HAP-1 (cell line): ENCODE data around the gene C19orf25.

Source experiments
- DNase-seq, 2 experiments: peaks; one replicate each; pipeline ENCODE4 v3.0.0-alpha.2; 2016 to 2020; ENCODE audit warnings: low spot score in 2 of 2
- H3K27me3 ChIP-seq: fragments of 250-450 bp; sonication (Bioruptor Pico); 2 replicates; pipeline ENCODE4 v1.5.1; 2020; ENCODE audit warnings: low read depth, mild to moderate bottlenecking, moderate library complexity
- H3K36me3 ChIP-seq: fragments of 250-450 bp; sonication (Bioruptor Pico); replicated peaks from 2 replicates; pipeline ENCODE4 v1.5.1; 2020; ENCODE audit warnings: mild to moderate bottlenecking
- H3K4me1 ChIP-seq: fragments of 250-450 bp; sonication (Bioruptor Pico); 2 replicates; pipeline ENCODE4 v1.5.1; 2020; ENCODE audit warnings: mild to moderate bottlenecking
- H3K4me3 ChIP-seq: fragments of 250-450 bp; sonication (Bioruptor Pico); 2 replicates; pipeline ENCODE4 v1.5.1; 2020; ENCODE audit warnings: mild to moderate bottlenecking, moderate library complexity
- H3K9me3 ChIP-seq: fragments of 250-450 bp; sonication (Bioruptor Pico); 2 replicates; pipeline ENCODE4 v1.5.1; 2020; ENCODE audit warnings: mild to moderate bottlenecking, moderate library complexity
- in situ Hi-C: fragments of 300-500 bp; cut with MboI; formaldehyde crosslinking; loops from 3 replicates; pipeline ENCODE4 v1.14.3; 2020; ENCODE audit warnings: low sequenced_read_pairs, inconsistent platforms, mixed read lengths

Gene C19orf25

GRCh38 chr19:1472231-1473084 lies 6.6 kb downstream of the C19orf25 start:
- no peak overlapping the region for H3K4me3 ChIP-seq
- no peak for DNase-seq
- H3K36me3 ChIP-seq: peaks cover 15% of the 10 kb centered on the region
- H3K27me3 ChIP-seq: no peaks in the 10 kb centered on the region
- H3K4me1 ChIP-seq: peaks cover 10% of the 10 kb centered on the region
- in situ Hi-C loops: no loop called here
- no peaks in the 10 kb centered on the region for H3K9me3 ChIP-seq

- no peak overlapping the region for H3K4me3 ChIP-seq
- H3K27me3 ChIP-seq: no peaks in the 10 kb centered on the region
- no peaks in the 10 kb centered on the region for H3K9me3 ChIP-seq
- in situ Hi-C loops: no loop called here
- DNase-seq: peak in 1 of 2 experiments; percentile 44
- peaks cover 10% of the 10 kb centered on the region for H3K4me1 ChIP-seq
- peaks cover 10% of the 10 kb centered on the region for H3K36me3 ChIP-seq
Observed at GRCh38 chr19:1471515-1472160, 7.4 kb downstream of the C19orf25 start.

DNA sequence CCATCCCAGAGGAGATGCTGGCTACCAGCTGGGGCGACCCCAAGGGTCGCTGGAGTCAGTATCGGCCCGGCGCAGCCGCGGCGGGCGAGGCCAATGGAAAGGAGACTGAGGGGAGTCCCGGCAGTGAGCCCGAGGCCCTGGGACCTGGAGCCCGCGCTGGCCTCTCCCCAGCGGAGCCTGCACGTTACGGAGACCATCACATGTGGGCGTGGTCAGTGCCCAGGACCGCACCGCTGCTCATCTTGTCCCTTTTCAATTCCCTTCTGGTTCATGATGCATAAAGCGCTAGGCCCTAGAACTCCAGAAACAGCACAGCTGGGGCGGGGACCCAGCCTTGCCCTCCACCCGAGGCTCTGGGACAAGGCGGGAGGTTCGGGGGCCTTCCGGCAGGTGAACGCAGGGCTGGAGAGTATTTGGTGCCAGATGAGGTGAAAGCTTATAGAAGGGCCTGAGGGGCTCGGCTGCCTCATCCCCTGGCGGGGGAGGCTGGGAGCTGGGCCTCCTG lies 8.0 kb downstream of the C19orf25 start:
- Histone ChIP-seq H3K9me3 (no peaks in the 10 kb centered on the region), H3K27me3 (no peaks in the 10 kb centered on the region), H3K4me3 (peak overlapping the region; percentile 46), H3K36me3 (peaks cover 4% of the 10 kb centered on the region), H3K4me1 (peaks cover 10% of the 10 kb centered on the region)
- in situ Hi-C loops: no loop called here
- DNase-seq: peak; percentile 74 to 89

DNA sequence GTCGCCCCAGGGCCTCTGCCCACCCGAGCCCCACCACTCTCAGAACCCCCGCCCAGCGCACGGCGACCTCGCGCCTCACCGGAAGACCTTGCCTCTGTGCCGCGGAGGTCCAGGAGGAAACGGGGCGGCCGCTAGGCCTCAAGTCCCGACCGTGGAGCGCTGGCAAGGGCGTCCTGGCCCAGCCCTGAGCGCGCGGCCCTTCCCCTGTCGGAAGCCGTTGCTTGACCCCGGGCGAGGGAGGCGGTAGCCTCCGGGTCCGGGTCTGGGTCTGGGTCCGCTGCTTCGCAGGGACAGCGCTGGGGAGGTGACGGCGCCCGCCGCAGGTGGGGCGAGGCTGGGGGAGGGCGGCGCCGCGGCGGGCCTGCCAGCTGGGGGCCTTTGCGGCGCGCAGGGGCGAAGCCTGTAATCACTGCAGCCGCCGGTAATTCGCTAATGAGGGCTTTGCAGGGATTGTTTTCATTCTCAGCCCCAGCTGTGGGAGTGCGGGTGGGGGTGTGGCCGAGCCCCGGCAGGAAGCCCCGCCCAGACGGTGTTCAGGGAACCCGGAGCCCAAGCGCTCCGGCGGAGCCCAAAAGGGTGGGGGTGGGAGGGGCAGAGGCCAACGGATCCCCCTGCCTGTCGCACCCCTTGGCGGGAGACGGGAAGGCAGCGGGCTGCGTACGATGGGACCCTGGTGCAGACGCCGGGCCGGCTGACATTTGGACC lies 8.6 kb downstream of the C19orf25 start:
- DNase-seq: peak; percentile 83 to 94
- in situ Hi-C loops: no loop called here
- Histone ChIP-seq H3K27me3 (no peaks in the 10 kb centered on the region), H3K4me1 (peaks cover 10% of the 10 kb centered on the region), H3K4me3 (peak overlapping the region; percentile 46), H3K9me3 (no peaks in the 10 kb centered on the region), H3K36me3 (no peaks in the 10 kb centered on the region; the same call in 1 of the 2 replicates)

GRCh38 chr19:1470055-1470304 lies 9.0 kb downstream of the C19orf25 start:
- H3K27me3 ChIP-seq: no peaks in the 10 kb centered on the region
- H3K4me1 ChIP-seq: peaks cover 10% of the 10 kb centered on the region
- DNase-seq: no peak
- peak overlapping the region; percentile 46 for H3K4me3 ChIP-seq
- in situ Hi-C loops: no loop called here
- no peaks in the 10 kb centered on the region; the same call in 1 of the 2 replicates for H3K36me3 ChIP-seq
- H3K9me3 ChIP-seq: no peaks in the 10 kb centered on the region

- Histone ChIP-seq H3K36me3 (no peaks in the 10 kb centered on the region; the same call in 1 of the 2 replicates), H3K27me3 (no peaks in the 10 kb centered on the region), H3K4me1 (peaks cover 10% of the 10 kb centered on the region), H3K9me3 (no peaks in the 10 kb centered on the region), H3K4me3 (peak overlapping the region; percentile 46)
- DNase-seq: peak in 1 of 2 experiments; percentile 57
- in situ Hi-C loops: no loop called here
Observed at GRCh38 chr19:1469255-1470054, 9.6 kb downstream of the C19orf25 start.

GRCh38 chr19:1468821-1469254 lies 10.2 kb downstream of the C19orf25 start:
- no peaks in the 10 kb centered on the region for H3K27me3 ChIP-seq
- no peaks in the 10 kb centered on the region for H3K9me3 ChIP-seq
- H3K4me3 ChIP-seq: peak overlapping the region; percentile 42
- in situ Hi-C loops: no loop called here
- peak in 1 of 2 experiments; percentile 72 for DNase-seq
- peaks cover 10% of the 10 kb centered on the region for H3K4me1 ChIP-seq
- H3K36me3 ChIP-seq: no peaks in the 10 kb centered on the region

GRCh38 chr19:1468274-1468820 lies 10.7 kb downstream of the C19orf25 start:
- peaks cover 10% of the 10 kb centered on the region for H3K4me1 ChIP-seq
- no peaks in the 10 kb centered on the region for H3K36me3 ChIP-seq
- H3K9me3 ChIP-seq: no peaks in the 10 kb centered on the region
- H3K4me3 ChIP-seq: peak overlapping the region; percentile 42
- in situ Hi-C loops: no loop called here
- H3K27me3 ChIP-seq: no peaks in the 10 kb centered on the region
- DNase-seq: no peak

DNA sequence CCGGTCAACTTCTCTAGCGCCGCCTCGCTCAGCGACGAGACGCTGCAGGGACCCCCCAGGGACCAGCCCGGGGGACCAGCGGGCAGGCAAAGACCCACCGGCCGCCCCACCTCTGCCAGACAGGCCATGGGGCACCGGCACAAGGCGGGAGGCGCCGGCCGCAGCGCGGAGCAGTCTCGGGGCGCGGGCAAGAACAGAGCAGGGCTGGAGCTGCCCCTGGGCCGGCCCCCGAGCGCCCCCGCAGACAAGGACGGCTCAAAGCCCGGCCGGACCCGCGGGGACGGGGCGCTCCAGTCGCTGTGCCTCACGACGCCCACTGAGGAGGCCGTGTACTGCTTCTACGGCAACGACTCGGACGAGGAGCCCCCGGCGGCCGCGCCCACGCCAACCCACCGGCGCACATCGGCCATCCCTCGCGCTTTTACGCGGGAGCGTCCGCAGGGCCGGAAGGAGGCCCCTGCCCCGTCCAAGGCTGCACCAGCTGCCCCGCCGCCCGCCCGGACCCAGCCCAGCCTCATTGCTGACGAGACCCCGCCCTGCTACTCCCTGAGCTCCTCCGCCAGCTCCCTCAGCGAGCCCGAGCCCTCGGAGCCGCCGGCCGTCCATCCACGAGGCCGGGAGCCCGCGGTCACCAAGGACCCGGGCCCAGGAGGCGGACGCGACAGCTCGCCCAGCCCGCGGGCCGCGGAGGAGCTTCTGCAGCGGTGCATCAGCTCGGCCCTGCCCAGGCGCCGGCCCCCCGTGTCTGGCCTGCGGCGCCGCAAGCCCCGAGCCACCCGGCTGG lies 11.3 kb downstream of the C19orf25 start:
- DNase-seq: no peak
- in situ Hi-C loops: no loop called here
- Histone ChIP-seq H3K4me3 (no peak overlapping the region), H3K9me3 (no peaks in the 10 kb centered on the region), H3K36me3 (no peaks in the 10 kb centered on the region), H3K4me1 (peaks cover 10% of the 10 kb centered on the region), H3K27me3 (no peaks in the 10 kb centered on the region)

DNA sequence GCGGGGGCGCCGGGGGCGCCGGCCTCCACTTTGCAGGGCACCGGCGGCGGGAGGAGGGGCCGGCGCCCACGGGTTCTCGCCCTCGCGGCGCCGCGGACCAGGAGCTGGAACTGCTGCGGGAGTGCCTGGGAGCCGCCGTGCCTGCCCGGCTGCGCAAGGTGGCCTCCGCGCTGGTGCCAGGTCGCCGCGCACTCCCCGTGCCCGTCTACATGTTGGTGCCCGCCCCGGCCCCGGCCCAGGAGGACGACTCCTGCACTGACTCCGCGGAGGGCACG lies 11.9 kb downstream of the C19orf25 start:
- no peaks in the 10 kb centered on the region for H3K9me3 ChIP-seq
- no peak for DNase-seq
- H3K36me3 ChIP-seq: no peaks in the 10 kb centered on the region
- H3K27me3 ChIP-seq: no peaks in the 10 kb centered on the region
- peaks cover 10% of the 10 kb centered on the region for H3K4me1 ChIP-seq
- no peak overlapping the region for H3K4me3 ChIP-seq
- in situ Hi-C loops: no loop called here

GRCh38 chr19:1466461-1467214 lies 12.4 kb downstream of the C19orf25 start:
- in situ Hi-C loops: no loop called here
- Histone ChIP-seq H3K4me1 (peaks cover 10% of the 10 kb centered on the region), H3K4me3 (no peak overlapping the region), H3K9me3 (no peaks in the 10 kb centered on the region), H3K27me3 (no peaks in the 10 kb centered on the region), H3K36me3 (no peaks in the 10 kb centered on the region)
- DNase-seq: no peak

DNA sequence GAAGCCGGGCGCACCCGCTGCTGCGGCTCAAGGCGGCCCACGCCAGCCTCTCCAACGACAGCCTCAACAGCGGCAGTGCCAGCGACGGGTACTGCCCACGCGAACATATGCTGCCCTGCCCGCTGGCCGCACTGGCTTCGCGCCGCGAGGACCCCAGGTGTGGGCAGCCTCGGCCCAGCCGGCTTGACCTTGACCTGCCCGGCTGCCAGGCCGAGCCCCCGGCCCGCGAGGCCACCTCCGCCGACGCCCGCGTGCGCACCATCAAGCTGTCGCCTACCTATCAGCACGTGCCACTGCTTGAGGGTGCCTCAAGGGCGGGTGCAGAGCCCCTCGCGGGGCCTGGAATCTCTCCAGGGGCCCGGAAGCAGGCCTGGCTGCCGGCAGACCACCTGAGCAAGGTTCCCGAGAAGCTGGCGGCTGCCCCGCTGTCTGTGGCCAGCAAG lies 13.0 kb downstream of the C19orf25 start:
- H3K36me3 ChIP-seq: no peaks in the 10 kb centered on the region
- H3K27me3 ChIP-seq: no peaks in the 10 kb centered on the region
- no peak overlapping the region for H3K4me3 ChIP-seq

More for the DNA sequence above, 13.0 kb downstream of the C19orf25 start:
- no peak for DNase-seq
- in situ Hi-C loops: no loop called here
- Histone ChIP-seq H3K9me3 (no peaks in the 10 kb centered on the region), H3K4me1 (peaks cover 7% of the 10 kb centered on the region)
